Spinal cord (tissue), 10 donors: ENCODE measurements around the gene GABRB1. TPM values are rescaled to one million over a fixed set of nuclear protein-coding genes. Genes with fewer than 3 reads are reported as not detected.
"Not testable (repeated sequence)": the region's sequence is repeated elsewhere in the genome, so short reads cannot be mapped to it uniquely, and the experiment has no call there.

Source experiments
- DNase-seq, 6 donors: peaks; one replicate each; pipeline versions ENCODE4 v3.0.0 to v3.0.0-alpha.2; 2013 to 2015; ENCODE audit warnings: low spot score in 6 of 6, low read depth in 4 of 6
- H3K27ac ChIP-seq: one replicate; pipeline ENCODE4 v1.5.1; 2013; ENCODE audit warnings: low read depth, low read length, control low read depth
- H3K27me3 ChIP-seq: one replicate; pipeline ENCODE4 v1.6.1; 2013; ENCODE audit warnings: low read length; ENCODE audit not compliant: control insufficient read depth, insufficient read depth
- H3K36me3 ChIP-seq: one replicate; pipeline ENCODE4 v1.6.1; 2013; ENCODE audit warnings: low read length; ENCODE audit not compliant: control insufficient read depth, insufficient read depth
- H3K4me1 ChIP-seq: one replicate; pipeline ENCODE4 v1.6.1; 2013; ENCODE audit warnings: low read length; ENCODE audit not compliant: control insufficient read depth, insufficient read depth
- H3K4me3 ChIP-seq: one replicate; pipeline ENCODE4 v1.5.1; 2013; ENCODE audit warnings: low read depth, low read length, control low read depth
- H3K9me3 ChIP-seq: one replicate; pipeline ENCODE4 v1.6.1; 2013; ENCODE audit warnings: low read length; ENCODE audit not compliant: control insufficient read depth, insufficient read depth
- WGBS: methylation state at CpG from one replicate; pipeline ENCODE4 v1.1.5; 2013; ENCODE audit warnings: missing lambda C conversion rate; ENCODE audit not compliant: insufficient coverage; 5-methylcytosine and 5-hydroxymethylcytosine counted together
- polyA plus RNA-seq, 2 donors: library from polyadenylated mRNA; unstranded; fragments of 120-200 nt; gene quantifications; one replicate each; pipeline ENCODE4 v1.2.1, GENCODE V29; 2013; ENCODE audit not compliant: insufficient read length in 2 of 2
- total RNA-seq, 2 donors: library from RNA; depleted of rRNA in 1 of 2; stranded (reverse); fragments of 120-200 nt in 1 of 2; fragments of >200 nt in 1 of 2; gene quantifications; one replicate each; pipeline versions ENCODE4 v1.2.3 to v1.2.4, GENCODE V29; 2013 to 2014
- donor health status: healthy.

Gene GABRB1
- total and polyA plus RNA-seq, 4 donors: 5.1 to 49.1 (median 10.3) TPM

DNA sequence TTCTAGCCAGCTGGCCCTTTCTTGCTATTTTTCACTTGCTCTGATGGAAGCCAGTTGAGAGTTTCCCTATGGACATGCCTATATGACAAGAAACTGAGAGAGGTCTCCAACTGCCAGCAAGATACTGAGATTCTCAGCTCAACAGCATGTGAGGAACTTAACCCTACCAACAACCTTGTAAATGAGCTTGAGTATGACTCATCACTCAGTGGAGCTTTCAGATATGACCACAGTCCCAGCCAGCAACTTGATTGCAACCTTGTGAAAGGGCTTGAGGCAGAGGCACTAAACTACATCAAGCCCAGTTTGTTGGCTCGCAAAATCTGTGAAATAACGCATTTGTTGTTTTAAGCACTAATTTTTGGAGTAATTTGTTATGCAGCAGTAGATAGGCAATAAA, 256.4 kb downstream of the GABRB1 start:
- WGBS: no CpG with 5 or more reads among the region's 2 CpGs
- DNase-seq: no peak
- Histone ChIP-seq H3K27me3 (no peaks in the 10 kb centered on the region), H3K27ac (no peak overlapping the region), H3K9me3 (no peaks in the 10 kb centered on the region), H3K4me3 (no peak overlapping the region), H3K4me1 (no peaks in the 10 kb centered on the region), H3K36me3 (no peaks in the 10 kb centered on the region)

DNA sequence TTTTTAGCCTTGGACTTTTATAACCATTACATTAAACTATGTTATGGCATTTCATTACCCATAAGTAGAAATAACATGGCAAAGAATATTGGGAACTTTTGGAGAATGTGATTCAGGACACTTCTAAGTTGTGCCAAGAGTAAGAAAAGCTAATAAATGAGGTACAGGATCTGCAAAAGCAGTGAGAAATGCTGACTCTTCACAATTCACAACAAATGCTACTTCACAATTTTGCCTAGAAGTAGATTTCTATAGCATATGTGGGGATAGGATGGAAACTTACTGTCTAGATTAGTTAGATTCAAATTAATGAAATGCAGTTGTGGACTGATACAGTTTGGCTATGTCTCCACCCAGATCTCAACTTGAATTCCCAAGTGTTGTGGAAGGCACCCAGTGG, 258.4 kb downstream of the GABRB1 start:
- Histone ChIP-seq H3K4me3 (no peak overlapping the region), H3K27me3 (no peaks in the 10 kb centered on the region), H3K36me3 (no peaks in the 10 kb centered on the region), H3K4me1 (no peaks in the 10 kb centered on the region), H3K27ac (no peak overlapping the region), H3K9me3 (no peaks in the 10 kb centered on the region)
- no peak for DNase-seq

DNA sequence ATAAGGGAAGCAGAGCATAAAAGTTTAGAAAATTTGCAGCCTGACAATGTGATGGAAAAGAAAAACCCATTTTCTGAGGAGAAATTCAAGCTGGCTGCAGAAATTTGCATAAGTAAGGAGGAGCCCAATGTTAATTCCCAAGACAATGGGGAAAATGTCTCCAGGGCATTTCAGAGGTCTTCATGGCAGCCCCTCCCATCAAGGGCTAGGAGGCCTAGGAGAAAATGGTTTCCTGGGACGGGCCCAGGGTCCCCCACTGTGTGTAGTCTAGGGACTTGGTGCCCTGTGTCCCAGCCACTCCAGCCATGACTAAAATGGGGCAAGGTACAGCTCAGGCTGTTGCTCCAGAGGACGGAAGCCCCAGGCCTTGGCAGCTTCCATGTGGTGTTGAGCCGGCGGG, 259.5 kb downstream of the GABRB1 start:
- not testable (repeated sequence) for H3K27ac ChIP-seq, H3K9me3 ChIP-seq, DNase-seq, H3K4me3 ChIP-seq, H3K36me3 ChIP-seq, H3K4me1 ChIP-seq, H3K27me3 ChIP-seq
- 91% methylated on average over 4 of the region's 4 CpGs for WGBS

DNA sequence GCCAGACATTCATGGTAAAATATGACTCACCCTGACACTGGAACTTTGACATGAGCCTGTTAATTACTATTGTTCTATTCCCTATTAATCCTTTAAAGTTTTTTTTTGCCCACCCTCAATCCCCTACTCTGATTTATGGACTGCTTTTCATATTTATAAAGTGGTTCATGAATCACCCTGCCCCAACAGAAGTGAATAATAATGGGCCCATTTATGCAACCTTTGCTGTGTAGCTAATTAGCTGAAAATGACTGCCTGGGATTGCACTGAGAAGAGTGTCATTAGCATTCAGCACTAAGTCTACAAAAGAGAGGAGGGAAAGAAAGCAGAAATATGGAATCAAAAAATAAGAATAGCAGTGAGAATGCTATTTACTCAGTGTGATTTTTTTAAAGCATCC, 277.8 kb downstream of the GABRB1 start:
- H3K27me3 ChIP-seq: no peaks in the 10 kb centered on the region
- no peak overlapping the region for H3K4me3 ChIP-seq
- no peaks in the 10 kb centered on the region for H3K4me1 ChIP-seq
- H3K9me3 ChIP-seq: no peaks in the 10 kb centered on the region
- H3K36me3 ChIP-seq: no peaks in the 10 kb centered on the region
- DNase-seq: peak in 1 of 6 donors; percentile 13
- H3K27ac ChIP-seq: no peak overlapping the region

DNA sequence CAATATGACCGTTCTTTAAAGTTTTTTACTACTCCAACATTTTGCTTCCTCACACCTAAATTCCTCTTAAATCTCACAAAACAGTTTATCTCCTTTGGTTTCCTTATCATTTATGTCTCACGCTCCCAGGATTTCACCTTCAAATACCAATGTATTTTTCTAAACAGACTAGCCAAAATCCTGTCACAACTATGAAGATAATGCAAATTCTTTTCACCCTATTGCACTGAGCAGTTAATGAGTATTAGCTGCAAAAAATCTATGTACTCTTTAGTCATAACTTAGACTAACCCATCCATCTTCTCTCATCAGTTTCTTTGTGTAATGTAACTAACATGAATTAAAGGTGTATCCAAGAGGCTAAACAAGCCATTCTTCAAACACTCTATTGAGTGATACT, 280.8 kb downstream of the GABRB1 start:
- Histone ChIP-seq H3K27me3 (no peaks in the 10 kb centered on the region), H3K36me3 (no peaks in the 10 kb centered on the region), H3K4me3 (no peak overlapping the region), H3K4me1 (no peaks in the 10 kb centered on the region), H3K27ac (no peak overlapping the region), H3K9me3 (no peaks in the 10 kb centered on the region)
- WGBS: 79% methylated on average over 2 of the region's 2 CpGs
- no peak for DNase-seq

DNA sequence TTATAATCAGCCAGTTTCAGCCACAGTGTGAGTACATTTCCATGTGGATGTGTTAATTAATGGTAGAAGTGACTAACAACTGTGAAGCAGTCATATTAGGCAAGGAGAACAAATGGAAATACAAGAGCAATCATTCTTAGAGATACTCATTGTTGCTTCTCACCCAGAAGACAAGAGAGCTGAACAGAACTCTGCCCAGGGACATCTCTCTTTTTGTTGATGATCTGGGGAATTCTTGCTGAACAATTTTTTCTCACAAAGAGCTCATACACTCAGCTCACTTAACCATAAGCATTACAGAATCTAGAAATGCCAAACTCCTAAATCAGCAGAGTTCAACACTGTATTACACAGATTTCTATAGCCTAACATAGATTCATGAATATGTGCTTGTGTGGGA, 282.0 kb downstream of the GABRB1 start:
- Histone ChIP-seq H3K4me1 (no peaks in the 10 kb centered on the region), H3K4me3 (no peak overlapping the region), H3K27me3 (no peaks in the 10 kb centered on the region), H3K36me3 (no peaks in the 10 kb centered on the region), H3K27ac (no peak overlapping the region), H3K9me3 (no peaks in the 10 kb centered on the region)
- peak in 1 of 6 donors; percentile 10 for DNase-seq

DNA sequence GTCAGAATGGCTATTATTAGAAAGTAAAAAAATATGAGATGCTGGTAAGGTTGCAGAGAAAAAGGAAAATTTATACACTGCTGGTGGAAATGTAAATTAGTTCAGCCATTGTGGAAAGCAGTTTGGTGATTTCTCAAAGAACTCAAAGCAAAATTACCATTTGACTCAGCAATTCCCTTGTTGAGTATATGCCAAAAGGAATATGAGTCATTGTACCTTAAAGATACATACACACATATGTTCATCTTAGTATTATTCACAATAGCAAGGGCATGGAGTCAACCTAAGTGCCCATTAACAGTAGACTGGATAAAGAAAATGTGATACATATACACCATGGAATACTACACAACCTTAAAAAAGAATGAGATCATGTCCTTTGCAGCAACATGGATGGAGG, 284.0 kb downstream of the GABRB1 start:
- H3K36me3 ChIP-seq: no peaks in the 10 kb centered on the region
- no peak overlapping the region for H3K27ac ChIP-seq
- H3K4me3 ChIP-seq: no peak overlapping the region
- DNase-seq: no peak
- no peaks in the 10 kb centered on the region for H3K9me3 ChIP-seq
- no peaks in the 10 kb centered on the region for H3K4me1 ChIP-seq
- H3K27me3 ChIP-seq: no peaks in the 10 kb centered on the region

DNA sequence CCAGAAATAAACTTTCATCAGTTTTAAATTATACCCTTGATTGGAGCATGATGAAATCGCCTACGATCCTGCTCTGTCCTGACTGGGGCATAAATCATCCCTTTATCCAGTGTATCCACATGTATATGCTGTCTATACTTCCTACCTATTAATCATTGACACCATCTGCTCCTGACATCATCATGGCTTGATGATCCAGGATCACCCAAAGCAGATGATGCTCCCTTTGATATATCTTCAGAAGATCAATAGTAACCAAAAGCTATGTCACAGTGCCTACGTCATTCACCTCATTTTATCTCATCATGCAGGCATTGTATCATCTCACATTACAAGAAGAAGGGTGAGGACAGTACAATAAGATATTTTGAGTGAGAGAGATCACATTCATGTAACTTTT, 294.7 kb downstream of the GABRB1 start:
- no peak for DNase-seq
- Histone ChIP-seq H3K27ac (no peak overlapping the region), H3K36me3 (no peaks in the 10 kb centered on the region), H3K4me1 (no peaks in the 10 kb centered on the region), H3K9me3 (no peaks in the 10 kb centered on the region), H3K27me3 (no peaks in the 10 kb centered on the region), H3K4me3 (no peak overlapping the region)
- 83% methylated on average over 2 of the region's 3 CpGs for WGBS

DNA sequence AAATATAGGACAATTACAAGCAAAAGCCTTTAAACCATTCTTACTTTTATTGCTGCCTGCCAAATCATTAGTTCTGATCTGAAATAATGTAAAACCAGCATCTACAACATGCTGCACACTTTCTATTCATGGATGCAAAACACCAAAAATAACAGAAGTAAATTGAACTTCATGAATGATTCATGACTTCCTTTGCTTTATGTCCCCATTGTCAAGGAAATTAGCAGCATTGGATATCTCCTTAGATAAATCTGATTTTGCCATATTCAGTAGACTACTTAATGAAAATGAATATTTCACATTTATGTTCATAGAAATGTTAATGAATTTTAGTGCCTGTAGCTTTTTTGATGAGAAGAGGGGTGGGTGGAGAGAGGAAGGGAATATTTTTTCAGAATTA, 299.5 kb downstream of the GABRB1 start:
- Histone ChIP-seq H3K9me3 (no peaks in the 10 kb centered on the region), H3K27ac (no peak overlapping the region), H3K36me3 (no peaks in the 10 kb centered on the region), H3K4me3 (no peak overlapping the region), H3K27me3 (no peaks in the 10 kb centered on the region), H3K4me1 (no peaks in the 10 kb centered on the region)
- DNase-seq: peak in 2 of 6 donors; percentile 35 to 68

DNA sequence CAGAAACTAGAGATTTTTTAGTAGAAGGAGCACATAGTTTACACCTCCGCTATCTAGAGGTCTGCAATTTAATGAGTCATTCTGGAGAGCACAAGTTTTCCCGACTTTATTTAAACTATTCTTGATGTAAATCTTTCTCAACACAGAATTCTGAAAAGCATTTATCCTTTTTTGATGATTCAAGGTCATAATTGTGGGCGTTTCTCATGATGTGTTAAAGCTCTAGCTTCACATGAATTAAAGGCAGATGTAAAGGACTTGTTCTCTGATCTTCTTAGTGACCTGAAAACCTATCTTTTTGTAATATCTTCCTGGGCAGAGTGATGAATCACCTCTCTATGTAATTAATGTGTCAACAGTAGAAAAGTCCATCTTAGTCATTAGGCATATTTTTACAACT, 303.3 kb downstream of the GABRB1 start:
- no peak overlapping the region for H3K27ac ChIP-seq
- H3K27me3 ChIP-seq: no peaks in the 10 kb centered on the region
- H3K36me3 ChIP-seq: no peaks in the 10 kb centered on the region
- no peak for DNase-seq
- H3K4me3 ChIP-seq: no peak overlapping the region
- WGBS: no CpG with 5 or more reads among the region's 3 CpGs
- no peaks in the 10 kb centered on the region for H3K4me1 ChIP-seq
- H3K9me3 ChIP-seq: no peaks in the 10 kb centered on the region

DNA sequence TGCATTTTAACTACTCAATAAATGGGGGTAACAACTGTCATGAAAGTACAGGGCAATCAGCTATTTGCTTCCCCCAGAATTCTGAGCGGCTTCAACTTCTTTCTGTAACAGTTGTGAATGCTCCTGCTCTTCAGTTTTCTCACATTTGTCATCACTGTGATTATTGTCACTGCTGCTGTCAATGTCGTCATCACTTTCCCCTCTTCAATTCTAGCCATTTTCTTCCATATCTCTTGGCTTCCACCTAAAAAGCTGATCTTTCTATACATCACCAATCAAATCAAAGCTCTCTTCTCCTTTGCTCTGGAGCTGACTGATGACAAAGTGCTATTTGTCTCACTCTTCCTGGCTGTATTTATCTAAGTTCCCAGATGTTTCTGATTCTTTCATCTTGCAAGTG, 306.5 kb downstream of the GABRB1 start:
- H3K27ac ChIP-seq: no peak overlapping the region
- no peak overlapping the region for H3K4me3 ChIP-seq
- H3K4me1 ChIP-seq: no peaks in the 10 kb centered on the region
- no peaks in the 10 kb centered on the region for H3K27me3 ChIP-seq
- no peak for DNase-seq
- WGBS: 95% methylated on average over 2 of the region's 2 CpGs
- H3K36me3 ChIP-seq: no peaks in the 10 kb centered on the region
- H3K9me3 ChIP-seq: no peaks in the 10 kb centered on the region
